ENCODE measurements around the gene STXBP4. TPM values are rescaled to one million over a fixed set of nuclear protein-coding genes. Genes with fewer than 3 reads are reported as not detected.

Gene STXBP4
- total RNA-seq, 4 donors from 2014 or later: 7.3 to 35.0 (median 18.0) TPM

- TF ChIP-seq CTCF (IDR thresholded peaks at IDR 0.05; ENCODE audit: low read depth): no peak
These were observed 11.1 kb downstream of the STXBP4 start for GRCh38 chr17:54979657-54980056.

- no peak for TF ChIP-seq CTCF (IDR thresholded peaks at IDR 0.05; ENCODE audit: low read depth)
These were observed 11.8 kb downstream of the STXBP4 start for GRCh38 chr17:54980375-54980774.

GRCh38 chr17:54982399-54982798, 13.8 kb downstream of the STXBP4 start:
- TF ChIP-seq CTCF (IDR thresholded peaks at IDR 0.05; ENCODE audit: low read depth): no peak

- TF ChIP-seq CTCF (IDR thresholded peaks at IDR 0.05; ENCODE audit: low read depth): no peak
These were observed 14.7 kb downstream of the STXBP4 start for GRCh38 chr17:54983260-54983659.

GRCh38 chr17:54985476-54985875, 16.9 kb downstream of the STXBP4 start:
- TF ChIP-seq CTCF (IDR thresholded peaks at IDR 0.05; ENCODE audit: low read depth): no peak

GRCh38 chr17:54990118-54990517, 21.6 kb downstream of the STXBP4 start:
- TF ChIP-seq CTCF (IDR thresholded peaks at IDR 0.05; ENCODE audit: low read depth): no peak

GRCh38 chr17:54991567-54991966, 23.0 kb downstream of the STXBP4 start:
- TF ChIP-seq CTCF (IDR thresholded peaks at IDR 0.05; ENCODE audit: low read depth): no peak

Data from subcutaneous adipose tissue (tissue), 4 donors.